GM18507 (cell line): ENCODE measurements around the gene SPAG5.
A peak's percentile ranks its signal among the peaks of the same experiment; 100 is the strongest.
"Not testable (repeated sequence)": the region's sequence is repeated elsewhere in the genome, so short reads cannot be mapped to it uniquely, and the experiment has no call there.

Experiments used
- DNase-seq: peaks from one replicate; pipeline ENCODE4 v3.0.0; 2011; ENCODE audit warnings: low read depth; ENCODE audit not compliant: insufficient read length; ENCODE audit errors: extremely low spot score
- FAIRE-seq: peaks from 2 replicates; lab custom pipeline; 2011; peaks lifted over from hg19 to GRCh38; lab: Jason Lieb, UNC

Gene SPAG5

GRCh38 chr17:28612936-28613872 is 14.4 kb upstream of the SPAG5 start:
- DNase-seq (no peak), FAIRE-seq (no peak)

DNA sequence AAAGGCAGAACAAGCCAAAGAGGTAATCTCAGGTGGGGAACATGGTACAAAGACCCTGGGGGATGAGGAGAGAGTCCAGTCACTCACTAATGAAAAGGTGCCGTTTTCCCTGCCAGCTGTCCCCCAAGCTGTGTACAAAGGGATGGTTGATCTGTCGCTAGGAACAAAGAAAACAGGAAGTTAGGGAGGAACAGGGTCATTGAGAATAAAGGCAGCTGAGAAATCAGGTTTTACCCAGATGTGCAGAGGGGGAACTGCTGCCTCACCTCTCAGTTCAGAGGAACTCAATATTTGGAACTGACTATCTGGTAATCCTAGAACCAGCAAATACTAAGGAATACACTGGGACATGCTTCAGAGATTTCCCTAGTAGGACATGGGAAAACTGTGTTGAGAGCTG is 13.7 kb upstream of the SPAG5 start:
- DNase-seq (no peak), FAIRE-seq (no peak)

GRCh38 chr17:28610376-28610775 is 11.6 kb upstream of the SPAG5 start:
- DNase-seq (no peak), FAIRE-seq (no peak)

GRCh38 chr17:28604031-28604430 is 5.2 kb upstream of the SPAG5 start:
- not testable (repeated sequence) for FAIRE-seq, DNase-seq

DNA sequence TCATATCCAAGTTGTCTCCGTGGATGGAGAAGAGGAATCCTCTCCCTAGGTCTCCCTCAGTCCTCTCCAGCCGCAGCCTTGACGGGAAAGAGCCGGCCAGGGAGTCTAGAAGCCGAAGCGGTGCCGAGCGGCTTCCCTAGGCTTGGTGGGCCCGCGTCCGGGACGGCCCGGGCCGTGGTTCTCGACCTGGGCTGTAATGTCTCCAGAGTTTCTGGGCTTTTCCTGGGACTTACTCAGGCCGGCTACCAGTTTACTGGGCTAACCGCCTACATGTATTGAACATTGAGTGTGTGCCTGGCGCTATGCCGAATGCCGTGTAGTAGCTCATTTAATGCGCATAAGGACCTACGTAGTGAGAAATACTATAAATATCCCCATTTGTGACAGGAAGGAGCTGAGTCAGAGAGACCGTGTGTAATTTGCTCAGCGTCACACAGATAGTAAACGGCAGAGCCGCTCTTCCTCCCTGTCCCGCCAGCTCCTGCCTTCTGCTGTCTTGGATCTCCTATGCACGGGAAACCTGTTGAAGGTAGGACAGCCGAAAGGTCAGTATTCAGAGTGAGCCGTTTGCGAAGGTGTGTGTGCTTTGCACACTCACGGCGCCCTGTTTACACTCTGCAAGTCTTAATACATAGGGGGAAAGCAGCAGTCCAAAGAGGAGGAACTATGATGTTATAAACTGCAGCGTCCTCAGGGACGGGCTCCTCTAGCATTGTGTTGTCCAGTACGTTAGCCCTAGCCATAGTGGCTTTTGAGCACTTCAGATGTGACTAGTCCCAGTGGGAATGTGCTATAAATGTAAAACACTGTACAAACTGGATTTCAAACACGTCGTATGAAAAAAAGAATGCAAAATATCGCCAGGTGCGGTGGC is 723 bp upstream of the SPAG5 start:
- DNase-seq (peak; percentile 23), FAIRE-seq (peak; percentile 35)

GRCh38 chr17:28598389-28598788 is 436 bp downstream of the SPAG5 start:
- DNase-seq (no peak), FAIRE-seq (no peak)

DNA sequence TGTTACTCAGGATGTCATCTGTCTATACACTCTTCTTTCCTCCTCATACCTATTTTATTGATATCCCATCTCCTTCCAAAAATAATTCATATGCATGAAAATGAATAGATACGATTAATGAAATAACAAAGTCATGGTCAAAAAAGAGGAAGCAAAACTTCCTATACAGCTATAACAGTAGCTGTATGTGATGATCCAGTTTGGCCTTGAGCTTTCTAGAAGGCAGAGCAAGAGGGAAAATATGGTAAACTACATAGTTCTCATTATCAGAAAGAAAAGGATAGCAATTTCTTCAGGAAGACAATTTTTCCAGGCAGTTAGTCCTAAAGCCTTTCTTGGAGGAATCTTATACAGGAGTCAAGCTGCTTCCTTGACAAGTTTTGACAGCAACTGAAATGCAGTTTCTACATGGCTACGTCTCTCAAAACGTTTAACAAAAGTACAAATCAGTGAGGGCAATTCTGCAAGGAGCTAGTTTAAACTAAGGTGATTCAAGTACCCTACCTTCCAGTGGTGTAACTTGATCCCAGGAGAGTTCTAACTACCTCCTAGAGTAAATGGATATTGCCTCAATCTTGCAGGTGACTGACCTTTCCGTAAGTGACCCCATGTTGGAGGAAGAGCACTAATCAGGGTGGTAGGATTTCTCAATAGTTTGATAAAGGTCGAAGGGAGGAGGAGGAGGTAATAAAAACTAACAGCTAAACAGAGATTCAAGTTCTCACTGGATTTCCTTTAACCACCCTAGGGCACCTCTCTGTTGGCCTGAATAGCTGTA is 1.0 kb downstream of the SPAG5 start:
- FAIRE-seq = no peak
- DNase-seq = no peak

- no peak for DNase-seq
- FAIRE-seq = peak; percentile 12
Measured at GRCh38 chr17:28592260-28592659, 6.6 kb downstream of the SPAG5 start.

- DNase-seq = no peak
- FAIRE-seq = no peak
Measured at GRCh38 chr17:28585851-28586250, 13.0 kb downstream of the SPAG5 start.

- DNase-seq = no peak
Measured at GRCh38 chr17:28584434-28584833, 14.4 kb downstream of the SPAG5 start.

DNA sequence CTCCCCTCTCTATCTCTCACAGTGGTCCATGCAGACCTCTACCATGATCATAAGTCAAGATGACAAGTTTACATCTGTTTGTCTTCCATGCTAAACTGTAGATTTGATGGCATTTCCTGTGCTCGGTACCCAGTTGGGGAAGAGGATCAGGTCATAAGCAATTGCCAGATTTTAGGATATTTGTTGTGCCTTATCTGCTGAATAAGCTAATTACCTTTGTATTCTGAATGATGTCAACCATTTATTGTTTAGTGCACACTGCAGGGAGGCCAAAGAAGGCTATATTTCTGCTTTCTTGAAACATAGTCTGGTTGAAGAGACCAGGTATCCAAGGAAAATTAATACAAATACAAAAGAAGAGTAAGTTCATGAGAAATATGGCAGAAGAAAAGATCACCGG is 16.3 kb downstream of the SPAG5 start:
- DNase-seq (no peak), FAIRE-seq (no peak)

More at GRCh38 chr17:28584434-28584833, 14.4 kb downstream of the SPAG5 start:
- FAIRE-seq = no peak

- no peak for DNase-seq
- no peak for FAIRE-seq
Measured at GRCh38 chr17:28580959-28581358, 17.9 kb downstream of the SPAG5 start.

DNA sequence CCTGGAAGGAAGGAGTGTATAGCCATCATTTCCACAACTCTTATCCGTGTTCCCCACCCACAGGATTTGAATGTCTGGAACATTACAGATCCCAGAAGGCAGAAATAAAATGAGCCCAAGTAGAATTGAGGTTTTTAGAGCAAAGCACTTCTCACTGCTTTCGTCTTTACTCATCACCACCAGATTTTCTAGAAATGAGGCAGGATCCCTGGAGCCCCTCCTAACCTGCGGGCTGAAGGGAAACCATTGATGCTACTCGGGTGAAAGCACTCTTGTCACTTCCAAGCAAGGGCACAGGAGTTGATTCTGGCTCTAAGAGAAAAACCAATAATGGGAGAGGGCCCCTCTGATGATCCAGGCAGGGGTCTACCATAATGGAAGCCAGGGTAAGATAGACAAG is 19.3 kb downstream of the SPAG5 start:
- no peak for DNase-seq
- no peak for FAIRE-seq

- DNase-seq = no peak
- FAIRE-seq = no peak
Measured at GRCh38 chr17:28578246-28579195, 20.3 kb downstream of the SPAG5 start.

DNA sequence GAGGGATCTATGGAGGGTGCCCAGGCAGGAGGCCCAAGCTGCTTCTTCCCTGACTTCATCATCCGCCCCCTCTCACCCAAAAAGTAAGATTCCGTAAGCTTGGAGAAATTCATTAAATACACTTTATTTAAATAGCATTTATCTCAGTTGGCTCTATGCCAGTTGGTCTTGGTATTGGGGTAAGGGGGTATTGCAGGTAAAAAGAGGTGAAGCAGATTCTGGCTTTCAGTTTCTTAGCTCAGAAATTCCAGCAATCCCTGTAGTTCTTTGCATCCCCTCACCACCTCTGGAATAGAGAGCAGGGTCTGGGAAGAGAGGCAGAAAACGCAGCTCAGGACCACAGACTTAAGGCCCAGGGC is 21.4 kb downstream of the SPAG5 start:
- DNase-seq (no peak), FAIRE-seq (no peak)

GRCh38 chr17:28576758-28577465 is 21.9 kb downstream of the SPAG5 start, which contains the start of gene ALDOC:
ALDOC (minus strand) TSS chr17:28576895; CDS start chr17:28575532, 1,363 bp downstream.
- FAIRE-seq (peak; percentile 96), DNase-seq (peak; percentile 98)

DNA sequence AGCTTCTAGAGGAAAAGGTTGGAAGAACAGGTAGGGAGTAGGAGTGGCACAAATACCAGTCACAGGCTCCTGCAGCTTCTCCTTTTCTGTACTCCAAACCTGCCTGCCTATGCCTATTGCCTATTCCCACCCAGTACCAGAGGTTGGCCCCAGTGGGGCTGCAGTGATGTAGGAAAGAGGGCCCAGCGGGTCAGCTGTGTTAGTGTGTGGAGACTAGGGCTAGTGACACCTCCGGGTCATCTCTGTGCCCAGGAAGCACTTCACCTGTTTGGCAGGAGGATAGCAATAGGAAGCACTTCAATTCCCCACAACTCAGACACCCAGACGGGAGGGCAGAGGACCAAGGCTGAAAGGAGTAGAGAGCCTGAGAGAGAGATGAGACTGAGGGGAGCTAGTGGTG is 22.8 kb downstream of the SPAG5 start:
- peak; percentile 18 for FAIRE-seq
- DNase-seq = not testable (repeated sequence)
